Urinary bladder (tissue), 4 donors: ENCODE data around the gene KIRREL1. TPM values are rescaled to one million over a fixed set of nuclear protein-coding genes. Genes with fewer than 3 reads are reported as not detected.

ENCODE experiments used
- DNase-seq: peaks from one replicate; pipeline ENCODE4 v3.0.0-alpha.2; 2015; ENCODE audit errors: extremely low spot score
- H3K27ac ChIP-seq: one replicate; pipeline ENCODE4 v1.5.1; 2013; ENCODE audit warnings: low read depth, mild to moderate bottlenecking, moderate library complexity
- H3K36me3 ChIP-seq: one replicate; pipeline ENCODE4 v1.6.1; 2013; ENCODE audit warnings: mild to moderate bottlenecking, moderate library complexity; ENCODE audit not compliant: insufficient read depth
- H3K4me1 ChIP-seq: one replicate; pipeline ENCODE4 v1.6.1; 2013; ENCODE audit warnings: mild to moderate bottlenecking, moderate library complexity; ENCODE audit not compliant: insufficient read depth
- H3K4me3 ChIP-seq: one replicate; pipeline ENCODE4 v1.5.1; 2013; ENCODE audit warnings: low read depth, low read length
- WGBS: extraction: QIAGEN DNeasy Blood & Tissue Kit; methylation state at CpG from one replicate; pipeline ENCODE4 v1.1.7; 2013; 5-methylcytosine and 5-hydroxymethylcytosine counted together
- polyA plus RNA-seq: library from polyadenylated mRNA; stranded (reverse); fragments of 200-250 nt; gene quantifications from one replicate; pipeline ENCODE4 v1.2.3, GENCODE V29; 2013
- total RNA-seq: library from RNA; depleted of rRNA; stranded (reverse); fragments of >200 nt; gene quantifications from one replicate; pipeline ENCODE4 v1.2.3, GENCODE V29; 2014
- donor health status: healthy with polysubstance abuse.
- donor health status: healthy.

The KIRREL1 gene
- total and polyA plus RNA-seq, 2 donors = 37.1 to 48.6 TPM

GRCh38 chr1:158067662-158068061 lies 74.2 kb downstream of the KIRREL1 start:
- Histone ChIP-seq H3K36me3 (no peaks in the 10 kb centered on the region), H3K4me1 (no peaks in the 10 kb centered on the region), H3K4me3 (no peak overlapping the region), H3K27ac (no peak overlapping the region)
- no peak for DNase-seq
- WGBS = 45% methylated on average over 6 of the region's 6 CpGs

GRCh38 chr1:158068918-158069317 lies 75.5 kb downstream of the KIRREL1 start:
- Histone ChIP-seq H3K27ac (no peak overlapping the region), H3K4me3 (no peak overlapping the region), H3K4me1 (no peaks in the 10 kb centered on the region), H3K36me3 (no peaks in the 10 kb centered on the region)
- WGBS = 59% methylated on average over 12 of the region's 12 CpGs
- no peak for DNase-seq

- Histone ChIP-seq H3K4me3 (no peak overlapping the region), H3K4me1 (no peaks in the 10 kb centered on the region), H3K27ac (no peak overlapping the region), H3K36me3 (no peaks in the 10 kb centered on the region)
- DNase-seq = no peak
- 48% methylated on average over 14 of the region's 14 CpGs for WGBS
These were observed 77.7 kb downstream of the KIRREL1 start for GRCh38 chr1:158071138-158071537.

GRCh38 chr1:158075078-158075477 lies 81.6 kb downstream of the KIRREL1 start:
- H3K4me3 ChIP-seq = no peak overlapping the region
- H3K27ac ChIP-seq = no peak overlapping the region
- no peaks in the 10 kb centered on the region for H3K4me1 ChIP-seq
- no peaks in the 10 kb centered on the region for H3K36me3 ChIP-seq
- WGBS = 57% methylated on average over 9 of the region's 9 CpGs
- DNase-seq = no peak

- no peaks in the 10 kb centered on the region for H3K36me3 ChIP-seq
These were observed 83.0 kb downstream of the KIRREL1 start for GRCh38 chr1:158076441-158076840.

GRCh38 chr1:158077411-158078256 lies 84.2 kb downstream of the KIRREL1 start:
- no peak for DNase-seq
- H3K36me3 ChIP-seq = no peaks in the 10 kb centered on the region
- no peaks in the 10 kb centered on the region for H3K4me1 ChIP-seq
- WGBS = 88% methylated on average over 22 of the region's 22 CpGs
- H3K27ac ChIP-seq = no peak overlapping the region
- no peak overlapping the region for H3K4me3 ChIP-seq

More at GRCh38 chr1:158076441-158076840, 83.0 kb downstream of the KIRREL1 start:
- no peaks in the 10 kb centered on the region for H3K4me1 ChIP-seq
- DNase-seq = no peak
- H3K4me3 ChIP-seq = no peak overlapping the region
- H3K27ac ChIP-seq = no peak overlapping the region
- 51% methylated on average over 6 of the region's 6 CpGs for WGBS

- Histone ChIP-seq H3K27ac (no peak overlapping the region), H3K4me3 (no peak overlapping the region), H3K36me3 (no peaks in the 10 kb centered on the region), H3K4me1 (no peaks in the 10 kb centered on the region)
- DNase-seq = no peak
- 74% methylated on average over 4 of the region's 4 CpGs for WGBS
These were observed 85.2 kb downstream of the KIRREL1 start for GRCh38 chr1:158078569-158079080.

GRCh38 chr1:158080066-158080465 lies 86.6 kb downstream of the KIRREL1 start:
- Histone ChIP-seq H3K4me3 (no peak overlapping the region), H3K36me3 (no peaks in the 10 kb centered on the region), H3K27ac (no peak overlapping the region), H3K4me1 (no peaks in the 10 kb centered on the region)
- DNase-seq = no peak
- WGBS = 95% methylated on average over 3 of the region's 3 CpGs

- no peak for DNase-seq
- no peak overlapping the region for H3K4me3 ChIP-seq
- 82% methylated on average over 8 of the region's 8 CpGs for WGBS
- H3K27ac ChIP-seq = no peak overlapping the region
- no peaks in the 10 kb centered on the region for H3K36me3 ChIP-seq
- no peaks in the 10 kb centered on the region for H3K4me1 ChIP-seq
These were observed 90.9 kb downstream of the KIRREL1 start for GRCh38 chr1:158084336-158084735.

- Histone ChIP-seq H3K4me3 (no peak overlapping the region), H3K27ac (no peak overlapping the region), H3K4me1 (no peaks in the 10 kb centered on the region), H3K36me3 (no peaks in the 10 kb centered on the region)
- WGBS = 89% methylated on average over 4 of the region's 4 CpGs
- DNase-seq = no peak
These were observed 91.3 kb downstream of the KIRREL1 start for GRCh38 chr1:158084747-158085146.

- 62% methylated on average over 9 of the region's 9 CpGs for WGBS
- Histone ChIP-seq H3K4me1 (no peaks in the 10 kb centered on the region), H3K4me3 (no peak overlapping the region), H3K27ac (no peak overlapping the region), H3K36me3 (no peaks in the 10 kb centered on the region)
- peak; percentile 35 for DNase-seq
These were observed 94.0 kb downstream of the KIRREL1 start for GRCh38 chr1:158087320-158087927.

GRCh38 chr1:158089476-158089875 lies 96.0 kb downstream of the KIRREL1 start:
- Histone ChIP-seq H3K4me3 (no peak overlapping the region), H3K36me3 (no peaks in the 10 kb centered on the region), H3K4me1 (no peaks in the 10 kb centered on the region), H3K27ac (no peak overlapping the region)
- no peak for DNase-seq
- WGBS = 90% methylated on average over 16 of the region's 16 CpGs

GRCh38 chr1:158089925-158090637 lies 96.6 kb downstream of the KIRREL1 start:
- WGBS = 67% methylated on average over 9 of the region's 9 CpGs
- no peak overlapping the region for H3K27ac ChIP-seq
- no peak for DNase-seq
- H3K4me3 ChIP-seq = no peak overlapping the region
- H3K4me1 ChIP-seq = no peaks in the 10 kb centered on the region
- H3K36me3 ChIP-seq = no peaks in the 10 kb centered on the region
